Neural cell (in vitro differentiated cells): ENCODE measurements around the gene EHBP1.

Experiments used
- CTCF ChIP-seq: fragments of 450-650 bp; IDR thresholded peaks from 2 replicates; pipeline ENCODE4 v1.5.1; 2014; ENCODE audit warnings: antibody characterized with exemption, mild to moderate bottlenecking, moderate library complexity; ENCODE audit not compliant: poor library complexity, severe bottlenecking
- POLR2AphosphoS5 ChIP-seq: IDR thresholded peaks from 2 replicates; pipeline ENCODE4 v1.6.1; 2012
- REST ChIP-seq: IDR thresholded peaks from 2 replicates; pipeline ENCODE4 v1.6.1; 2012; ENCODE audit warnings: borderline replicate concordance
- TAF1 ChIP-seq: IDR thresholded peaks from 2 replicates; pipeline ENCODE4 v1.6.1; 2012; ENCODE audit warnings: low read depth

- TF ChIP-seq REST (no peak), CTCF (no peak), POLR2AphosphoS5 (no peak), TAF1 (no peak)
These were observed 78.8 kb downstream of the EHBP1 start for GRCh38 chr2:62784341-62784740.
